Measurements from ENCODE around the gene PCDHGA10. TPM values are rescaled to one million over a fixed set of nuclear protein-coding genes. Genes with fewer than 3 reads are reported as not detected.

PCDHGA10 gene
- total RNA-seq, 2 experiments from 2014 or later = 3.9 to 4.9 TPM

DNA sequence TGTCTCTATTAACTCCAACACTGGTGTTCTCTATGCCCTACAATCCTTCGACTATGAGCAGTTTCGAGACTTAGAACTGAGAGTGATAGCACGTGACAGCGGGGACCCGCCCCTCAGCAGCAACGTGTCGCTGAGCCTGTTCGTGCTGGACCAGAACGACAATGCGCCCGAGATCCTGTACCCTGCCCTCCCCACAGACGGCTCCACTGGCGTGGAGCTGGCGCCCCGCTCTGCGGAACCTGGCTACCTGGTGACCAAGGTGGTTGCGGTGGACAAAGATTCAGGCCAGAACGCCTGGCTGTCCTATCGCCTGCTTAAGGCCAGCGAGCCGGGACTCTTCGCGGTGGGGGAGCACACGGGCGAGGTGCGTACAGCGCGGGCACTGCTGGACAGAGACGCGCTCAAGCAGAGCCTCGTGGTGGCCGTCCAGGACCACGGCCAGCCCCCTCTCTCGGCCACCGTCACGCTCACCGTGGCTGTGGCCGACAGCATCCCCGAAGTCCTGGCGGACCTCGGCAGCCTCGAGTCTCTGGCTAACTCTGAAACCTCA is 10.0 kb downstream of the PCDHGA10 start:
- TF ChIP-seq EZH2phosphoT487 (IDR thresholded peaks at IDR 0.05; ENCODE audit: borderline replicate concordance, low read depth, low read length) = no peak
- TF ChIP-seq, protein P1, sequence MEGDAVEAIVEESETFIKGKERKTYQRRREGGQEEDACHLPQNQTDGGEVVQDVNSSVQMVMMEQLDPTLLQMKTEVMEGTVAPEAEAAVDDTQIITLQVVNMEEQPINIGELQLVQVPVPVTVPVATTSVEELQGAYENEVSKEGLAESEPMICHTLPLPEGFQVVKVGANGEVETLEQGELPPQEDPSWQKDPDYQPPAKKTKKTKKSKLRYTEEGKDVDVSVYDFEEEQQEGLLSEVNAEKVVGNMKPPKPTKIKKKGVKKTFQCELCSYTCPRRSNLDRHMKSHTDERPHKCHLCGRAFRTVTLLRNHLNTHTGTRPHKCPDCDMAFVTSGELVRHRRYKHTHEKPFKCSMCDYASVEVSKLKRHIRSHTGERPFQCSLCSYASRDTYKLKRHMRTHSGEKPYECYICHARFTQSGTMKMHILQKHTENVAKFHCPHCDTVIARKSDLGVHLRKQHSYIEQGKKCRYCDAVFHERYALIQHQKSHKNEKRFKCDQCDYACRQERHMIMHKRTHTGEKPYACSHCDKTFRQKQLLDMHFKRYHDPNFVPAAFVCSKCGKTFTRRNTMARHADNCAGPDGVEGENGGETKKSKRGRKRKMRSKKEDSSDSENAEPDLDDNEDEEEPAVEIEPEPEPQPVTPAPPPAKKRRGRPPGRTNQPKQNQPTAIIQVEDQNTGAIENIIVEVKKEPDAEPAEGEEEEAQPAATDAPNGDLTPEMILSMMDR (conservative IDR thresholded peaks at IDR 0.05; ENCODE audit: low read length) = no peak
- BruUV-seq (replicated peaks) = no TSS peak
- no peak overlapping the region for H3K4me2 ChIP-seq (ENCODE audit: low read length)
- H3K4me3 ChIP-seq (ENCODE audit: low read depth, low read length, poor library complexity, severe bottlenecking) = no peak overlapping the region
- H3K27ac ChIP-seq (ENCODE audit: low read depth, low read length, poor library complexity, severe bottlenecking) = no peak overlapping the region
- ChIA-PET POLR2A (interaction anchor here (0.6 to 0.7 kb wide), 3 partner anchors 53 to 81 kb away, joined by 3 read pairs; no protein-coding TSS in a partner anchor), CTCF (ENCODE audit: unreplicated experiment) (no interaction called here)
- H3K9me2 ChIP-seq (ENCODE audit: insufficient read depth, low read length) = no peaks in the 10 kb centered on the region
- DNase-seq (ENCODE audit: low spot score) = no peak
- H3K36me3 ChIP-seq (ENCODE audit: insufficient read depth, low read length) = no peaks in the 10 kb centered on the region
- H3K9me3 ChIP-seq (ENCODE audit: low read length) = no peaks in the 10 kb centered on the region
- H3K4me1 ChIP-seq (ENCODE audit: insufficient read depth, low read length, poor library complexity, severe bottlenecking) = peaks cover 7% of the 10 kb centered on the region
- no peaks in the 10 kb centered on the region for H4K20me1 ChIP-seq (ENCODE audit: insufficient read depth, low read length)
- intact Hi-C loops (cut with micrococcal nuclease; ENCODE audit: unreplicated experiment) = no loop called here
- H3K79me2 ChIP-seq (ENCODE audit: insufficient read depth, low read depth, low read length) = no peaks in the 10 kb centered on the region
- no peak overlapping the region for H2AFZ ChIP-seq (ENCODE audit: low read length)

DNA sequence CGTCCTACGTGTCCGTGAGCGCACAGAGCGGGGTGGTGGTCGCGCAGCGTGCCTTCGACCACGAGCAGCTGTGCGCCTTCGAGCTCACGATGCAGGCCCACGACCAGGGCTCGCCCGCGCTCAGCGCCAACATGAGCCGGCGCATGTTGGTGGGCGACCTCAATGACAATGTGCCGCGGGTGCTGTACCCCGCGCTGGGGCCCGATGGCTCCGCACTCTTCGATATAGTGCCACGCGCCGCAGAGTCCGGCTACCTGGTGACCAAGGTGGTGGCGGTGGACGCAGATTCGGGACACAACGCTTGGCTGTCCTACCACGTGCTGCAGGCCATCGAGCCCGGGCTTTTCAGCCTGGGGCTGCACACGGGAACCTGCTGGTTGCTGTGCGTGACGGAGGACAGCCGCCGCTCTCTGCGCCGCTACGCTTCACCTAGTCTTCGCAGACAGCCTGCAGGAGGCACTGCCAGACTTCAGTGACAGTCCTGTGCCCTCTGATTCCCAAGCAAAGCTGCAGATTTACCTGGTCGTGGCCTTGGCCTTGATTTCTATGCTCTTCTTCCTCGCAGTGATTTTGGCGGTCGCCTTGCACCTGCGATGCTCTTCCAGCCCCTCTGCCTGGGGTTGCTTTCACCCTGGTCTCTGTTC is 15.1 kb downstream of the PCDHGA10 start:
- Histone ChIP-seq H3K4me1 (ENCODE audit: insufficient read depth, low read length, poor library complexity, severe bottlenecking) (no peaks in the 10 kb centered on the region), H3K4me2 (ENCODE audit: low read length) (no peak overlapping the region), H3K9me2 (ENCODE audit: insufficient read depth, low read length) (no peaks in the 10 kb centered on the region), H3K4me3 (ENCODE audit: low read depth, low read length, poor library complexity, severe bottlenecking) (no peak overlapping the region), H3K27ac (ENCODE audit: low read depth, low read length, poor library complexity, severe bottlenecking) (no peak overlapping the region), H3K79me2 (ENCODE audit: insufficient read depth, low read depth, low read length) (no peaks in the 10 kb centered on the region), H3K9me3 (ENCODE audit: low read length) (no peaks in the 10 kb centered on the region), H3K36me3 (ENCODE audit: insufficient read depth, low read length) (no peaks in the 10 kb centered on the region), H2AFZ (ENCODE audit: low read length) (no peak overlapping the region), H4K20me1 (ENCODE audit: insufficient read depth, low read length) (no peaks in the 10 kb centered on the region)
- intact Hi-C loops (cut with micrococcal nuclease; ENCODE audit: unreplicated experiment) = no loop called here
- TF ChIP-seq EZH2phosphoT487 (IDR thresholded peaks at IDR 0.05; ENCODE audit: borderline replicate concordance, low read depth, low read length) = no peak
- TF ChIP-seq, protein P1 (conservative IDR thresholded peaks at IDR 0.05; ENCODE audit: low read length) = no peak
- POLR2A ChIA-PET = interaction anchor here (0.6 to 0.7 kb wide), 3 partner anchors 18 to 140 kb away, joined by 3 to 4 read pairs (median 4); no protein-coding TSS in a partner anchor
- no peak for DNase-seq (ENCODE audit: low spot score)
- no TSS peak for BruUV-seq (replicated peaks)
- CTCF ChIA-PET (ENCODE audit: unreplicated experiment) = interaction anchor here (1.7 kb wide), 1 partner anchor 136 kb away, joined by 3 read pairs; no protein-coding TSS in a partner anchor

Data from OCI-LY7 (cell line).